ENCODE measurements around the gene PTPRCAP. TPM values are rescaled to one million over a fixed set of nuclear protein-coding genes. Genes with fewer than 3 reads are reported as not detected.

PTPRCAP gene
- total RNA-seq, 4 donors from 2014 or later = 13.2 to 78.9 (median 53.9) TPM

DNA sequence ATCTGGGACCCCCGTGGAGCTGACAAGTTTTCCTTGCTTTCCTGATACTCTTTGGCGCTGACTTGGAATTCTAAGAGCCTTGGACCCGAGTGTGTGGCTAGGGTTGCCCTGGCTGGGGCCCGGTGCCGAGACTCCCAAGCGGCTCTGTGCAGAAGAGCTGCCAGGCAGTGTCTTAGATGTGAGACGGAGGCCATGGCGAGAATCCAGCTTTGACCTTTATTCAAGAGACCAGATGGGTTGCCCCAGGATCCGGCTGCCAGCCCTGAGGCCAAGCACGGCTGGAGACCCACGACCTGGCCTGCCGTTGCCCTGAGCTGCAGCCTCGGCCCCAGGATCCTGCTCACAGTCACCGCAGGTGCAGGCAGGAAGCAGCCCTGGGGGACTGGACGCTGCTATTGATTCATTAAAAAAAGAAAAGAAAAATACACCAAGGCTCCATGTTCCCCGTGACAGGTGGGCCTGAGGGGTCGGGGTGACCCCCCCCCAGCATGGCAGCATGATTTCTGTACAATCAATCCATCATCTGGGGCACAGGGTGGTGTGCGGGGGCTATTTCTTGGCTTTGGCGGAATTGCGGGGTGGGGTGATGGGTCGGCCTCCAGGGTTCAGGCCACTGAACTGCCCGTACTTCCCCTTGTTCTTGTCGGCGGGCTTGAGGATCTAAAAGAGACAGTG is 39.4 kb downstream of the PTPRCAP start:
- TF ChIP-seq EP300 (IDR thresholded peaks at IDR 0.05; ENCODE audit: low read depth) = no peak
- TF ChIP-seq POLR2A (IDR thresholded peaks at IDR 0.05) = no peak
- TF ChIP-seq, protein P1, sequence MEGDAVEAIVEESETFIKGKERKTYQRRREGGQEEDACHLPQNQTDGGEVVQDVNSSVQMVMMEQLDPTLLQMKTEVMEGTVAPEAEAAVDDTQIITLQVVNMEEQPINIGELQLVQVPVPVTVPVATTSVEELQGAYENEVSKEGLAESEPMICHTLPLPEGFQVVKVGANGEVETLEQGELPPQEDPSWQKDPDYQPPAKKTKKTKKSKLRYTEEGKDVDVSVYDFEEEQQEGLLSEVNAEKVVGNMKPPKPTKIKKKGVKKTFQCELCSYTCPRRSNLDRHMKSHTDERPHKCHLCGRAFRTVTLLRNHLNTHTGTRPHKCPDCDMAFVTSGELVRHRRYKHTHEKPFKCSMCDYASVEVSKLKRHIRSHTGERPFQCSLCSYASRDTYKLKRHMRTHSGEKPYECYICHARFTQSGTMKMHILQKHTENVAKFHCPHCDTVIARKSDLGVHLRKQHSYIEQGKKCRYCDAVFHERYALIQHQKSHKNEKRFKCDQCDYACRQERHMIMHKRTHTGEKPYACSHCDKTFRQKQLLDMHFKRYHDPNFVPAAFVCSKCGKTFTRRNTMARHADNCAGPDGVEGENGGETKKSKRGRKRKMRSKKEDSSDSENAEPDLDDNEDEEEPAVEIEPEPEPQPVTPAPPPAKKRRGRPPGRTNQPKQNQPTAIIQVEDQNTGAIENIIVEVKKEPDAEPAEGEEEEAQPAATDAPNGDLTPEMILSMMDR (IDR thresholded peaks at IDR 0.05) = no peak
- no peak for TF ChIP-seq POLR2AphosphoS5 (IDR thresholded peaks at IDR 0.05)
- Histone ChIP-seq H3K27me3 (no peaks in the 10 kb centered on the region), H3K4me3 (no peak overlapping the region), H3K9me3 (no peaks in the 10 kb centered on the region), H3K36me3 (peaks cover 0 to 24% (median 9%) of the 10 kb centered on the region in 4 donors), H3K4me1 (peaks cover 20 to 42% (median 31%) of the 10 kb centered on the region in 4 donors), H3K27ac (no peak overlapping the region)
- DNase-seq = no peak
- intact Hi-C loops (cut with DNase I; ENCODE audit: low total_unique reads) (no loop called here), in situ Hi-C loops (cut with MboI; ENCODE audit: low pct_ligation_motif_present in 1 of 4, low pct_unique_long_range_greater_than_20kb in 1 of 4, low sequenced_read_pairs in 3 of 4) (loop anchor here in 3 of 4 donors (10.0 to 25.0 kb wide), 2 partner anchors 87 to 136 kb away; partner anchors contain the start of genes AIP (in 2 of the 3) and GRK2 (in 1 of the 3))
- WGBS, 2 donors (ENCODE audit: low coverage in 1 of 2) = 78% methylated on average over 23 of the region's 24 CpGs; no CpG with 5 or more reads in 1 of the 2 donors

DNA sequence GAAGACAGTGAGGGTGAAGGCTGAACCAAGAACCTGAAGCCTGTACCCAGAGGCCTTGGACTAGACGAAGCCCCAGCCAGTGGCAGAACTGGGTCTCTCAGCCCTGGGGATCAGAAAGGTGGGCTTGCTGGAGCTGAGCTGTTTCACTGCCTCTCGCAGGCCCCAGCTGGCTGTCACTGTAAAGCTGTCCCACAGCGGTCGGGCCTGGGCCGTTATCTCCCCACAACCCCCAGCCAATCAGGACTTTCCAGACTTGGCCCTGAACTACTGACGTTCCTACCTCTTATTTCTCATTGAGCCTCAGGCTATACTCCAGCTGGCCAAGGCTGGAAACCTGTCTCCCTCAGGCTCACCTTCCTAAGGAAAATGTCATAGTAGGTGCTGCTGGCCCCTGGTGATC is 39.9 kb downstream of the PTPRCAP start:
- 82% methylated on average over 6 of the region's 6 CpGs; no CpG with 5 or more reads in 1 of the 2 donors for WGBS, 2 donors (ENCODE audit: low coverage in 1 of 2)
- DNase-seq = no peak

DNA sequence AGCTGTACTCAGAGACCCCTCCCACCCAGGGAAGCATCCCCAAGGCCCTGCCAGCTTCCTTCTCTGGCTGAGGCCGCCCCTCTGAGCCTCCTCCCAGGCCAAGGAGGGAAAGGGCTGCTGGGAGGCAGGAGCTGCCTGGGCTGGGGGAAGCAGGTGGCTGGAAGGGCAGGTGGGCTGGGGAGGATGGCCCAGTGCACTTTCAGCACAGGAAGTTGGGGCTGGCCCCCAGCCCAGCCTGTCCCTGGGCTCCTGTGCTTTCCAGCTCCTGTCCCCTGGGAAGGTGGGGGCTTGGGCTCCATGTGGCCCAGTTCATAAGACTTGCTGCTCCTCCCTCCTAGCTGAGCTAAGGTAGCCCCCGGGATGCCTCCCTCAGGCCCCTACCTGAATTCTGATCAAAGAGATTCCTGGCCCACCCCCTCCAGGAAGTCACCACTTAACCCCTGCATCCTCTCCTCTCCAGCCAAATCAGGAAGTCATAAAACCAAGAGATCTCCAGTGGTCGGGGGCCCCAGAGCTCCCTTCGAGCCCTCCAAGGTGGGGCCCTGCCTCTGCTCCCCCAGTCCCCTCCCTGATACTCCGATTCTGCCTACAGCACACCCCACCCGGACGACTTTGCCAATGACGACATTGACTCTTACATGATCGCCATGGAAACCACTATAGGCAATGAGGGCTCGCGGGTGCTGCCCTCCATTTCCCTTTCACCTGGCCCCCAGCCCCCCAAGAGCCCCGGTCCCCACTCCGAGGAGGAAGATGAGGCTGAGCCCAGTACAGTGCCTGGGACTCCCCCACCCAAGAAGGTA is 40.7 kb downstream of the PTPRCAP start:
- 58 to 100% methylated on average over 1 to 13 of the region's 13 CpGs for WGBS, 2 donors (ENCODE audit: low coverage in 1 of 2)
- in situ Hi-C loops (cut with MboI; ENCODE audit: low pct_ligation_motif_present in 1 of 4, low pct_unique_long_range_greater_than_20kb in 1 of 4, low sequenced_read_pairs in 3 of 4) = loop anchor here in 3 of 4 donors (10.0 to 25.0 kb wide), 2 partner anchors 88 to 134 kb away; partner anchors contain the start of genes AIP (in 2 of the 3) and GRK2 (in 1 of the 3)
- H3K9me3 ChIP-seq = no peaks in the 10 kb centered on the region
- intact Hi-C loops (cut with DNase I; ENCODE audit: low total_unique reads) = no loop called here
- no peak overlapping the region for H3K4me3 ChIP-seq
- TF ChIP-seq POLR2AphosphoS5 (IDR thresholded peaks at IDR 0.05) = peak in 1 of 3 donors; percentile 21
- TF ChIP-seq POLR2A (IDR thresholded peaks at IDR 0.05) = no peak
- no peak for TF ChIP-seq EP300 (IDR thresholded peaks at IDR 0.05; ENCODE audit: low read depth)
- peaks cover 0 to 24% (median 9%) of the 10 kb centered on the region in 4 donors for H3K36me3 ChIP-seq
- no peaks in the 10 kb centered on the region for H3K27me3 ChIP-seq
- H3K27ac ChIP-seq = no peak overlapping the region
- no peak for DNase-seq
- H3K4me1 ChIP-seq = peaks cover 19 to 43% (median 30%) of the 10 kb centered on the region in 4 donors

More for the DNA sequence above, 39.9 kb downstream of the PTPRCAP start:
- H3K36me3 ChIP-seq = peaks cover 0 to 24% (median 9%) of the 10 kb centered on the region in 4 donors
- H3K4me3 ChIP-seq = no peak overlapping the region
- H3K27me3 ChIP-seq = no peaks in the 10 kb centered on the region
- in situ Hi-C loops (cut with MboI; ENCODE audit: low pct_ligation_motif_present in 1 of 4, low pct_unique_long_range_greater_than_20kb in 1 of 4, low sequenced_read_pairs in 3 of 4) = loop anchor here in 3 of 4 donors (10.0 to 25.0 kb wide), 2 partner anchors 87 to 135 kb away; partner anchors contain the start of genes AIP (in 2 of the 3) and GRK2 (in 1 of the 3)
- H3K9me3 ChIP-seq = no peaks in the 10 kb centered on the region
- intact Hi-C loops (cut with DNase I; ENCODE audit: low total_unique reads) = no loop called here
- peaks cover 23 to 46% (median 32%) of the 10 kb centered on the region in 4 donors for H3K4me1 ChIP-seq
- no peak overlapping the region for H3K27ac ChIP-seq
- TF ChIP-seq EP300 (IDR thresholded peaks at IDR 0.05; ENCODE audit: low read depth) (no peak), POLR2A (IDR thresholded peaks at IDR 0.05) (peak; percentile 10)
- TF ChIP-seq, protein P1 (IDR thresholded peaks at IDR 0.05) = no peak

DNA sequence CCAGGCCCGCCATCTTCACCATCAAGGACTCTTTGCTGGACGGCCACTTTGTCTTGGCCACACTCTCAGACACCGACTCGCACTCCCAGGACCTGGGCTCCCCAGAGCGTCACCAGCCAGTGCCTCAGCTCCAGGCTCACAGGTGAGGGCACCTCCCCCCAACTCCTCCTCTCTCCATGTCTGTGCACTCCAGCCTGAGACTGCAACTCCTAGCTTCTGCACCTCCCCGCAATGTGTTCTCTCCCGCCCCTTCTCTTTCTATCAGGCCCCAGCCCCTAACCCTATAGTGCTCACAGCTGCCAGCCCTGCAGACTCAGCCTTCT is 41.3 kb downstream of the PTPRCAP start:
- Histone ChIP-seq H3K27ac (no peak overlapping the region), H3K4me1 (peaks cover 19 to 43% (median 31%) of the 10 kb centered on the region in 4 donors), H3K27me3 (no peaks in the 10 kb centered on the region), H3K36me3 (peaks cover 0 to 24% (median 9%) of the 10 kb centered on the region in 4 donors), H3K9me3 (no peaks in the 10 kb centered on the region), H3K4me3 (no peak overlapping the region)
- DNase-seq = no peak
- intact Hi-C loops (cut with DNase I; ENCODE audit: low total_unique reads) (no loop called here), in situ Hi-C loops (cut with MboI; ENCODE audit: low pct_ligation_motif_present in 1 of 4, low pct_unique_long_range_greater_than_20kb in 1 of 4, low sequenced_read_pairs in 3 of 4) (loop anchor here in 3 of 4 donors (10.0 to 25.0 kb wide), 2 partner anchors 89 to 134 kb away; partner anchors contain the start of genes AIP (in 2 of the 3) and GRK2 (in 1 of the 3))
- TF ChIP-seq POLR2AphosphoS5 (IDR thresholded peaks at IDR 0.05) (no peak), EP300 (IDR thresholded peaks at IDR 0.05; ENCODE audit: low read depth) (no peak), POLR2A (IDR thresholded peaks at IDR 0.05) (no peak)
- TF ChIP-seq, protein P1 (IDR thresholded peaks at IDR 0.05) = no peak
- 89% methylated on average over 7 of the region's 7 CpGs; no CpG with 5 or more reads in 1 of the 2 donors for WGBS, 2 donors (ENCODE audit: low coverage in 1 of 2)

All from transverse colon (tissue), 4 donors.